ENCODE measurements around the gene ZBP1.

The ZBP1 gene

DNA sequence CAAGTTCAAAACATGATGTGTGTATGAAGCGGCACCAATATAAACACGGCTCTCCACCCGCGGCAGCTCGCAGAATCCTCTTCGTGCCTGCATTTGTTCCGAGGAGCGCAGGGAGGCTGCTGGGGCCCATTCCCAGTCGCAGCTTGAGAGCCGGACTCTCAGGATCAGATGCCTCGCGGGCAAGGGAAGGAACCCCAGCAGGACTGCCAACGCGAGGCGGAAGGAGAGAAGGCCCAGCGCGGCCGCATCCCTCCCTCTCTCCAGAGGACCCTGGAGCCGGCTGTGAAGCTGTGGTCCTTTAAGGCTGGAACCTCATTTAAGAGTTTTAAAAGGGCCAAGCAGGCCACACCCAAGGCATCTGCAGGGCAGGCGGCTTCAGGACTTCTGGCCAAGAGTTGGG is 44.2 kb upstream of the ZBP1 start:
- H3K36me3 ChIP-seq (ENCODE audit: insufficient read depth, low read length), result no peaks in the 10 kb centered on the region

DNA sequence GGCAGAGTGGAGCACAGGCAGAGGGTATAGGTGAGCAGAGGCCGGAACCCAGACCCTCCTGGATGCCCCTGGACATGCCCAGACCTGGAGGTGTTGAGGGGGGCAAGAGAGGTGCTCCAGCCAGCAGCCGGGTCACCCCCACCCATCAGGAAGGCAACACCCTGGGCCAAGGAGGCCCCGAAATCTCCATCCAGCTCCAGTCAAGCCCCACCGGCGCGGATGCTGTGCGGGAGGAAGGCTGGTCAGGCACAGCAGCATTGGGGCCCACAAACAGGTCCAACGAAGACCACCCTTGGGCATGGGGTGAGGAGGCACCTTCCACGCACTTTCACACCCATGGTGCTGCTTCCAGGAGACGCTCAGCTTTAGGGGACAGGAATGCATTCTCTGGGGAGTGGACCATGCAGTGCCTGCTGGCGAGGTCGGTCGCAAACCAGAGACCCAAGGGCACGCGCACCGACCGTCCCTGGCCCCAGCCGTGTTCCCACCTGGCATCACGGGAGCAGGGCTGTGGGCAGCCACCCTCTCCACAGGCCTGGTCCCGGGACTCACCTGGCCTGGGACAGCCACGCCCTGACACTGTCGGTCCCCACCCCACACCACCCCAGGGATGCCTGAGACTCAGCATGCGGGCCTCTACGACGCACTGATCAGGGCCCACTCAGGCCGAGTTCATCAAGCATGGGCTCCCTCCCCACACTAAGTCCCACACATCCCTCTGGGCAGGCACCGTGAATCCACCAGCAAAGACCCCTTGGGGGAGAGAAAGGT is 43.6 kb upstream of the ZBP1 start:
- TF ChIP-seq EZH2 (IDR thresholded peaks at IDR 0.05) (no peak), FOXP2 (optimal IDR thresholded peaks at IDR 0.05; ENCODE audit: control extremely low read depth, extremely low read length, insufficient read depth) (no peak), POLR2AphosphoS5 (IDR thresholded peaks at IDR 0.05; ENCODE audit: borderline replicate concordance, low read depth, low read length) (no peak)
- Histone ChIP-seq H3K4me3 (no peak overlapping the region), H3K36me3 (ENCODE audit: insufficient read depth, low read length) (no peaks in the 10 kb centered on the region), H3K9ac (ENCODE audit: insufficient read length) (no peak overlapping the region), H3K9me3 (ENCODE audit: low read depth, low read length) (no peaks in the 10 kb centered on the region), H3K27ac (no peak overlapping the region)
- no peak for DNase-seq (ENCODE audit: low read depth, low spot score)

More for the DNA sequence above, 44.2 kb upstream of the ZBP1 start:
- H3K27ac ChIP-seq, result no peak overlapping the region
- H3K9ac ChIP-seq (ENCODE audit: insufficient read length), result no peak overlapping the region
- H3K4me3 ChIP-seq, result no peak overlapping the region
- H3K9me3 ChIP-seq (ENCODE audit: low read depth, low read length), result no peaks in the 10 kb centered on the region
- no peak for DNase-seq (ENCODE audit: low read depth, low spot score)
- TF ChIP-seq EZH2 (IDR thresholded peaks at IDR 0.05) (no peak), POLR2AphosphoS5 (IDR thresholded peaks at IDR 0.05; ENCODE audit: borderline replicate concordance, low read depth, low read length) (no peak), FOXP2 (optimal IDR thresholded peaks at IDR 0.05; ENCODE audit: control extremely low read depth, extremely low read length, insufficient read depth) (no peak)

DNA sequence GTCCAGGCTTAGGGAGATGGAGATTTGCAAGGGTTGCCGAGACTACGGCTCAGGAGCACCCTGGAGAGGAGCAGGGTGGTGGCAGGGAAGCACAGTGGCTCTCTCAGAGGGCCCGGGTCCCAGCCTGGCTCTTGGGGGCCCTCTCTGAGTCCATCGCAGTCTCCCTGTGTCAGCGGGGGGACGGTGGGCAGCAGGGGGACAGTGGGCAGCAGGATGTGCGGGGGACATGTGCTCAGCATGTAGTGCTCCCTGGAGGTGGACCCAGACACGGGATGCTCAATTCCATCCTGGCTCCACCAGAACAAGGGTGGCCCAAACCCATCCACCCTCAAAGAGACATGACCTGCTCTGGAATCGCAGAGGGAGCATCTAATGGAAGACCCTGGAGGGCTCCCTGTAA is 43.0 kb upstream of the ZBP1 start:
- H3K36me3 ChIP-seq (ENCODE audit: insufficient read depth, low read length), result no peaks in the 10 kb centered on the region

DNA sequence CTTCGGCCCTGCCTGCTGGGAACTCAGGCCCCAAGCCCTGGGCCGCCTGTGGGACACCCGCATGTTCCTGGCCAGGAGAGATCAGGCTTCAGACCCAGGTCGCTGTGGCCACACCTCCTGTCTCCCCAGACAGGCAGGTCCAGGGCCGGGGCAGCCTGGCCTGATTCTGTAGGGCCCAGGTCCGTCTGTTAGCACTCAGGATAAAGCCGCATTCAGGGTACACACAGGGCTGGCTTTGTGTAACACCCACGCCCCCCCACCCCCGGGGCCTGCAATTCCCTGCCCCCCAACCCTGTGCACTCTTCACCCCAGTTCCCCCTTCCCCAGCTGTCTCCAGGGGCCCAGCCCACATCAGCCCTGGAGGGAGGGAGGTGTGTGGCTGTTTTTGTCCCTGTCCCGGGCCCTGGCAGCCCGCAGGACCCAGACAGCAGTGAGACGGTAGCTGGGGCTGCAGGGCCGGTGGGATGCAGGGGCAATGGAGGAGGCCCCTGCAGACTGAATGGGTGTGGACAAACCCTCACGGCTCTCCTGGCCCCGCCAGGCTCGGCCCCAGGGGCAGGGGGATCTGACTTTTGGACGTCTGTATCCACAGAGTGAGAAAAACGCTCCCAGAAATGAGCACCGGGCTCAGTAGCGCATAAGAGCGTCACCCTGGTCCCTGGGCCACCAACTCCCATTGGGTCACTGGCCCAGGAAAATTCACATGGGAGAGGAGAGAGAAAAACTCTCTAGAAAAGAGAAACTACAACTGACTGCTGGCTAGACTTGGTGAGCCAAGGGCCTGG is 42.4 kb upstream of the ZBP1 start:
- Histone ChIP-seq H3K9me3 (ENCODE audit: low read depth, low read length) (no peaks in the 10 kb centered on the region), H3K4me3 (no peak overlapping the region), H3K9ac (ENCODE audit: insufficient read length) (no peak overlapping the region), H3K36me3 (ENCODE audit: insufficient read depth, low read length) (no peaks in the 10 kb centered on the region), H3K27ac (no peak overlapping the region)
- DNase-seq (ENCODE audit: low read depth, low spot score), result no peak
- no peak for TF ChIP-seq POLR2AphosphoS5 (IDR thresholded peaks at IDR 0.05; ENCODE audit: borderline replicate concordance, low read depth, low read length)
- TF ChIP-seq FOXP2 (optimal IDR thresholded peaks at IDR 0.05; ENCODE audit: control extremely low read depth, extremely low read length, insufficient read depth), result no peak
- no peak for TF ChIP-seq EZH2 (IDR thresholded peaks at IDR 0.05)

More for the DNA sequence above, 43.0 kb upstream of the ZBP1 start:
- no peak overlapping the region for H3K9ac ChIP-seq (ENCODE audit: insufficient read length)
- H3K9me3 ChIP-seq (ENCODE audit: low read depth, low read length), result no peaks in the 10 kb centered on the region
- no peak overlapping the region for H3K4me3 ChIP-seq
- DNase-seq (ENCODE audit: low read depth, low spot score), result no peak
- no peak overlapping the region for H3K27ac ChIP-seq
- TF ChIP-seq FOXP2 (optimal IDR thresholded peaks at IDR 0.05; ENCODE audit: control extremely low read depth, extremely low read length, insufficient read depth), result no peak
- TF ChIP-seq EZH2 (IDR thresholded peaks at IDR 0.05), result no peak
- no peak for TF ChIP-seq POLR2AphosphoS5 (IDR thresholded peaks at IDR 0.05; ENCODE audit: borderline replicate concordance, low read depth, low read length)

DNA sequence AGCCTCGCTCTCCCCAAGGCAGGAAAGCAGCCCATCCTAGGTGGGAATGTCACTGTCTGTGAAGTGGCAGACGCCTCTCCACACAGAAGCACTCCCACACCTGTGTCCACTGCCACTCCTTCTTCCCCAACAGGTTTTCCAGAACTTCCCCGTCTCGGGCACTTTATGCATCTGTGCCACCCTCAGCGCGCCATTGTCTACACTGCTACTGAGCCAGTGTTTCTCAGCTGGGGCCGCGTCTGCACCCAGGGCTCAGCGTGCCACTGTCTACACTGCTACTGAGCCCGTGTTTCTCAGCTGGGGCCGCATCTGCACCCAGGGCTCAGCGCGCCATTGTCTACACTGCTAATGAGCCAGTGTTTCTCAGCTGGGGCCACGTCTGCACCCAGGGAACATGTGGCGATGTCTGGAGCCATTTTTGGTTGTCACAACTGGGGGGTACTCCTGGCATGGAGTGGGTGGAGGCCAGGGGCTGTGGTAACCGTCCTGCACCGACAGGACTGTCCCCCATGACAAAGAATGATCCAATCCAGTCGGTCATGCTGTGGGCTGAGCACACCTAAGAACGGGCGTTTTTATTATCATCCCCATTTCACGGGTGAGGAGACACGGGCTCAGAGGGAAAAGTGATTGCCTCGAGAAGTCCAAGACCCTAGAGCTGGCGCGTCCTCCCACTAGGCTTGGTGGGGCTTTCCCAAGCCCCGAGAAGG is 41.7 kb upstream of the ZBP1 start:
- H3K36me3 ChIP-seq (ENCODE audit: insufficient read depth, low read length), result no peaks in the 10 kb centered on the region
- H3K9me3 ChIP-seq (ENCODE audit: low read depth, low read length), result no peaks in the 10 kb centered on the region
- H3K27ac ChIP-seq, result no peak overlapping the region
- H3K9ac ChIP-seq (ENCODE audit: insufficient read length), result no peak overlapping the region
- TF ChIP-seq POLR2AphosphoS5 (IDR thresholded peaks at IDR 0.05; ENCODE audit: borderline replicate concordance, low read depth, low read length) (no peak), EZH2 (IDR thresholded peaks at IDR 0.05) (no peak), FOXP2 (optimal IDR thresholded peaks at IDR 0.05; ENCODE audit: control extremely low read depth, extremely low read length, insufficient read depth) (no peak)
- no peak for DNase-seq (ENCODE audit: low read depth, low spot score)
- no peak overlapping the region for H3K4me3 ChIP-seq

DNA sequence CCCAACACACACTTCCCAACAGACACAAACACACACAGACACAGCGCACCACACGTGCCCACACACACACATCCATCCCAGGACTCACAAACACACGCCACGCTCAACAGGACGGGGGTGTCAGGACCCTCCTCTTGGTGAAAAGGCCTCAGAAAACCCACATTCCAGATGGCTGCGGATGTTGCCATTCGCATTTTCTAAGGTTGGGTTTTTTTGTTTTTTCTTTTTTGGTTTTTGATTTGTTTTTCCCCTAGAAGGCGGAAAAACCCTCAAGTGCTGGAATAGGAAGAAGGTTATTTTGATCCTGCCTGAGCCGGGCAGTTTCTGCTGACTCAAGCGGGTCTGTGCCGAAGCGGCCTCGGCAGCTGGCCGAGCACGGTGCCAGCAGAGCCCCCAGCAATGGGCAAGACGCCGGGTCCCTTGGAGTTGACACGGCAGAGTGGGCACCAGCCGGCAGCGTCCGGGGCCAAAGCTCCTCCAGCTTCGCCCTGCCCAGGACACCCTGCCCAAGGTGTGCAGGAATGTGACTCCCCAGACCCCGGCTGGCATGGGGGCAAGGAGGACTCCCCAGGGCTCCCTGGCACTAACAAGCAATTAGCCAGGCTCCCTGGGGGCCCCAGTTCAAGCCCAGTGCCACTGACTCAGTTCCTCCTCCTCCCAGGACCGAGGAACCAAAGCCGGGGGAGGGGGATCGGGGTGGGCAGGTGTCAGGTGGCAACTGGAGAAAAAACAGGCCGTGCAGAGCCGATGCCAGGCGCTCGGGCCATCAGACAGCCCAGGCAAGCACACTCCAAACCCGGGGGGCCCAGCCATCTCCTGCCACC is 40.9 kb upstream of the ZBP1 start:
- H3K36me3 ChIP-seq (ENCODE audit: insufficient read depth, low read length), result no peaks in the 10 kb centered on the region
- TF ChIP-seq EZH2 (IDR thresholded peaks at IDR 0.05) (no peak), POLR2AphosphoS5 (IDR thresholded peaks at IDR 0.05; ENCODE audit: borderline replicate concordance, low read depth, low read length) (no peak), FOXP2 (optimal IDR thresholded peaks at IDR 0.05; ENCODE audit: control extremely low read depth, extremely low read length, insufficient read depth) (no peak)
- no peak overlapping the region for H3K9ac ChIP-seq (ENCODE audit: insufficient read length)
- H3K9me3 ChIP-seq (ENCODE audit: low read depth, low read length), result no peaks in the 10 kb centered on the region
- no peak overlapping the region for H3K27ac ChIP-seq
- no peak for DNase-seq (ENCODE audit: low read depth, low spot score)
- H3K4me3 ChIP-seq, result no peak overlapping the region

DNA sequence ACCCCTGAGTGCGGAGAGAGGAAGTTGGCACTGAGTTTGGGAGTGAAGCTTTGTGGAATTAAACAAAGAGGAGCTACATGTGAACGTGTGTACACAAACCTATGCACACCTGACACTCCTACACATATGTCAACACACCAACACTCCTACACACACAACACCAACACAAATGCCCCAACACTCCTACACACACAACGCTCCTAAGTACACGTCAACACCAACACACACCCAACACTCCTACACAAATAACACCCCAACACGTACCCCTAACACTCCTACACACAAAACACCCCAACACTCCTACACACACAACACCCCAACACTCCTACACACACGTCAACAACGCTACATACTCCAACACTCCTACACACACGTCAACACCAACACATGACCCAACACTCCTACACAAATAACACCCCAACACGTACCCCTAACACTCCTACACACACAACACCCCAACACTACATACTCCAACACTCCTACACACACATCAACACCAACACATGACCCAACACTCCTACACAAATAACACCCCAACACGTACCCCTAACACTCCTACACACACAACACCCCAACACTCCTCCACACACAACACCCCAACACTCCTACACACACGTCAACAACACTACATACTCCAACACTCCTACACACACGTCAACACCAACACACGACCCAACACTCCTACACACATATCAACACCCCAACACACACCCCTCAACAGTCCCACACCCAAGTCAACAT is 40.1 kb upstream of the ZBP1 start:
- Histone ChIP-seq H3K36me3 (ENCODE audit: insufficient read depth, low read length) (no peaks in the 10 kb centered on the region), H3K4me3 (no peak overlapping the region), H3K9ac (ENCODE audit: insufficient read length) (no peak overlapping the region), H3K27ac (no peak overlapping the region), H3K9me3 (ENCODE audit: low read depth, low read length) (no peaks in the 10 kb centered on the region)
- no peak for DNase-seq (ENCODE audit: low read depth, low spot score)
- TF ChIP-seq EZH2 (IDR thresholded peaks at IDR 0.05) (no peak), FOXP2 (optimal IDR thresholded peaks at IDR 0.05; ENCODE audit: control extremely low read depth, extremely low read length, insufficient read depth) (no peak), POLR2AphosphoS5 (IDR thresholded peaks at IDR 0.05; ENCODE audit: borderline replicate concordance, low read depth, low read length) (no peak)

All from SK-N-MC (cell line).